ENCODE measurements around the gene RTBDN. TPM values are rescaled to one million over a fixed set of nuclear protein-coding genes. Genes with fewer than 3 reads are reported as not detected.

RTBDN gene
- total RNA-seq, 4 donors from 2014 or later, result not detected

DNA sequence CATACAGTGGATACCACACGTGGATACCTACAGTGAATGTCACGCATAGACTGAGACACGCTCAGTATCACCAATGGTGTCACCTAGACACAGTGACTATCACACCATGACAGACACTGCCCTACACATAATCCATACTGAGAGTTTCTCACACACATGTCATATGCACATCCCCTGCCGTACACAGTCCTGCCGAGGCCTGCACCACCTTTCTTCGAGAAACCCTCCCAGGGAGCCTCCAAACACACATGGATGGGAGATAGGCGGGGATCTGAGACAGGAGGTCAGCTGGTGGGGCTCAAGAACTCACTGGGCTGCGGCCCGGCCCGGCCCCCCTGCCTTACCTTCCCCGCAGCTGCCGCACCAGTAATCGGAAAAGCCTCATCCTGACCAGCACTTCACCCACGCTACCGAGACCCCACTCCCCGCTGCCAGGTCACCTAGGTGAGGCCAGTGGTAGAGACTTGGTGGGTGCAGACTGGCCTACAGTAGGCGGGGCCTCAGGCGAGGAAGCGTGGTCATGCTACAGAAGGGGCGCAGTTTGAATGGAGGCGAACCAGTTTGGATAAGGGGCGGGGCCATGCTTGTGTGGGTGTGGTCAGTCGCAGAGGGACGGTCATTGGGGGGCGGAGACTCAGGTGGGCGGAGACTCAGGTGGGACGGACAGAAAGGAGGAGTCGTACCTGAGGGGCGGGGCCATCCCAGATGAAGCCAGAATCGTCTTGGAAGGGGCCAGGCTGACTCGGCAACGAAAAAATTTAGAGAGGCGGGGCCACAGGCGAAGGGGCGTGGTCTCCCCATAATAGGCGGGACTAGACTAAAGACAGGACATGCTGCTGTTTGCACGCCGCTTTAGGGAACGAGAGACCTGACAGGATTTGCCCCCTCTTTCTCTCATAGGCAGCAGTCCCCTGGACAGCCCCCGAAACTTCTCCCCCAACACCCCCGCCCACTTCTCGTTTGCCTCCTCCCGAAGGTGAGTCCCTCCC lies 6.0 kb upstream of the RTBDN start:
- peak; percentile 47 for DNase-seq (ENCODE audit: low spot score)
- TF ChIP-seq, protein P1, sequence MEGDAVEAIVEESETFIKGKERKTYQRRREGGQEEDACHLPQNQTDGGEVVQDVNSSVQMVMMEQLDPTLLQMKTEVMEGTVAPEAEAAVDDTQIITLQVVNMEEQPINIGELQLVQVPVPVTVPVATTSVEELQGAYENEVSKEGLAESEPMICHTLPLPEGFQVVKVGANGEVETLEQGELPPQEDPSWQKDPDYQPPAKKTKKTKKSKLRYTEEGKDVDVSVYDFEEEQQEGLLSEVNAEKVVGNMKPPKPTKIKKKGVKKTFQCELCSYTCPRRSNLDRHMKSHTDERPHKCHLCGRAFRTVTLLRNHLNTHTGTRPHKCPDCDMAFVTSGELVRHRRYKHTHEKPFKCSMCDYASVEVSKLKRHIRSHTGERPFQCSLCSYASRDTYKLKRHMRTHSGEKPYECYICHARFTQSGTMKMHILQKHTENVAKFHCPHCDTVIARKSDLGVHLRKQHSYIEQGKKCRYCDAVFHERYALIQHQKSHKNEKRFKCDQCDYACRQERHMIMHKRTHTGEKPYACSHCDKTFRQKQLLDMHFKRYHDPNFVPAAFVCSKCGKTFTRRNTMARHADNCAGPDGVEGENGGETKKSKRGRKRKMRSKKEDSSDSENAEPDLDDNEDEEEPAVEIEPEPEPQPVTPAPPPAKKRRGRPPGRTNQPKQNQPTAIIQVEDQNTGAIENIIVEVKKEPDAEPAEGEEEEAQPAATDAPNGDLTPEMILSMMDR (IDR thresholded peaks at IDR 0.05), result no peak
- peak; percentile 11 for ATAC-seq (ENCODE audit: low FRiP score)

DNA sequence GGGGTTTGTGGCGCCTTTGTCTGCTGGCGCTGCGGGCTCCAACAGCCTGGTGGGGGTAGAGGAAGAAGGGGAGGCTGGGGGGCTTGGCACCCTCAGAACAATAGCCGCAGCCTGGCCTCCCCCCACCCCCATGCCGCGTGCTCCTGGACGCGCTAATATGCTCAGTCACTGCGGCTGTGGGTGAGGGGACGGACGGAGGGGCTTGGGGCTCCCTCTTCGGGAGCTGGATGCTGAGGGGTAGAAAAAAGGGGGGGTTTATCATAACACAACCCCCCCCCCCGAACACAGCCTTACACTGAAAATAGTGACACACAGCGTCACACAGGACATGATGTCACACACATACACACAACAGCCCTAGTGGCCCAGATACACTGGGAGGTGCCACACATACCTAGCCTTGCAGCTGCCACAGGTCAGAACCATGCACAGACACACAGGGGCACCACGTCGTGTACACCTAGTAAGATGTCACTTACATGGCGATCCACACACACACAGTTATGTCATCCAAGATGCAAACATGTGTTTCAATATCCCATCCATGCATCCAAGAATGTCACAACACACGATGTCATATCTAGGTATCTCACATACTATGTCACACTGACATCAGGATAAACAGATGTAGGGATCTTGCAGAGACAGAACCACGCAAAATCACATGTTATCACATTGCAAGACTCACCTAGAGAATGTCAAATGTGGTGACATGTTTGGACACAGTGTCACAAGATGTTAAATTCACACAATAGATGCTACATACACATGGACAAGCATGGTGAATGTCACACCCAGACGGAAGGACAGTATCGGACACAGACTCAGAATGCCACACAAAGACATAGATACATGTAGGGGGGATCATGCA lies 4.7 kb upstream of the RTBDN start:
- ATAC-seq (ENCODE audit: low FRiP score) (no peak), DNase-seq (ENCODE audit: low spot score) (no peak)
- TF ChIP-seq, protein P1 (IDR thresholded peaks at IDR 0.05), result no peak

DNA sequence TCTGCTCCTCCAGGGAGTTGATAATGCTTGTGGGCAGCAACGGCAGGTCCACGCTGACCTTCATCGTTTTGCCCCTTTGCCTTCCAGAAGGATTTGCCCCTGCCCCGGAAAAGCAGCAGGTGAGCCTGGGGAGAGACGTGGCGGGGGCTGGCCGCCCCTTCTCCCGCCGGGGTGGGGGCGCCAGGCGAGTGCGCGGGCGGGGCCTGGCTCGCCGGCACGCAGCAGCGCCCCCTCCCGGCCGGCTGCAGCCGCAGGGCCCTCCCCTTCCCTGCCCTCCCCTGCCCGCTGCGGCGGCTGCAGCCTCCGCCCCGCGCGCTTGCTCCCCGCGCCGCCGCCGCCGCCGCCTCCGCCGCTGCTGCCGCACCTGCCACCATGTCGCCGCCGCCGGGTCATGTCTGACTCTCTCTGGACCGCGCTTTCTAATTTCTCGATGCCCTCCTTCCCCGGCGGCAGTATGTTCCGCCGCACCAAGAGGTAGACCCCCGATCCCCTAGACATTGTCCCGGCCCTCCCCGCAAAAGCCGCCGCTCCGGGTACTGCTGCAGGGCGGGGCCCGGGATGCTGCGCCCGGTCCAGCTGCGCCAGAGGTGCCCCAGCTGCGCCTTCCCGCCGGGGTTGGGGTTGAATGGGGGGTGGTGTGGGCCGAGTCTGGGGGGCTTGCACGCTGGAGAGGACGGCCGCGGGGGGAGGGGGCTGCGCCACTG lies 4.0 kb upstream of the RTBDN start, which contains the start of gene MAST1:
MAST1 (plus strand) TSS at position 334 of the 704 bp plus-strand sequence; CDS start at position 392, 58 bp downstream.
- ATAC-seq (ENCODE audit: low FRiP score), result no peak

DNA sequence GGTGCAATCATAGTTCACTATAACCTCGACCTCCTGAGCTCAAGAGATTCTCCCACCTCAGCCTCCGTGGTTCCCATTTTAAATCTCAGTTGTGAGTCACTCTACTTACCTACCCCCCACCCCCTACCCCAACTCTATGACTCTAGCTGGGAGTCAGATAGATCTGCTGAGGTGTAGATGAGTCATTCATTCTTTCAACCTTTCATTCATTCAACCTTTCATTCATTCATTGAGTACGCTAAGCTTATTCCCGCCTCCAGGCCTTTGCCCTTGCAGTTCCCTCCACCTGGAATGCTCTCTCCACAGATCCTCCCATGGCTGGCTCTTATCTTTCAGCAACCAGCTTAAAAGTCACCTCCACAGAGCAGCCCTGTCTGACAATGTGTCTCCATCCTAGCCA lies 2.8 kb upstream of the RTBDN start:
- no peak for ATAC-seq (ENCODE audit: low FRiP score)
- TF ChIP-seq, protein P1 (IDR thresholded peaks at IDR 0.05), result no peak

More for the DNA sequence above, 4.0 kb upstream of the RTBDN start, which contains the start of gene MAST1:
- TF ChIP-seq, protein P1 (IDR thresholded peaks at IDR 0.05), result peak in 1 of 3 donors; percentile 2
- no peak for DNase-seq (ENCODE audit: low spot score)

DNA sequence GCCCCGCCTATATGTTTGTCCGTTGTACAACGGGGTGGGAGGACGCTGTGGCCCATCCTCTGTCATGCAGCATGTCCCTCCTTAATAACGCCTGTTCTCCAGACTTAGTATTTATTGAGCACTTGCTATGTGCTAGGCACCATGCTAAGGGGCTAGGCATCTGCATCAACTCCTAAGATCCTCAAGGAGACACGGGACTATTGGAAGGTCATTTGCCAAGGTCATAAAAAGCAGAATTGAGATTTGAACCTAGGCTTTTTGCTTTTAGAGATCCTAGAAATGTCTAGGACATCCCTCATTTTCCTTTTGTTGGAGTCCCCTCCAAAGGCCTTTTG lies 2.1 kb upstream of the RTBDN start:
- TF ChIP-seq, protein P1 (IDR thresholded peaks at IDR 0.05), result no peak

More for the DNA sequence above, 2.8 kb upstream of the RTBDN start:
- DNase-seq (ENCODE audit: low spot score), result no peak

DNA sequence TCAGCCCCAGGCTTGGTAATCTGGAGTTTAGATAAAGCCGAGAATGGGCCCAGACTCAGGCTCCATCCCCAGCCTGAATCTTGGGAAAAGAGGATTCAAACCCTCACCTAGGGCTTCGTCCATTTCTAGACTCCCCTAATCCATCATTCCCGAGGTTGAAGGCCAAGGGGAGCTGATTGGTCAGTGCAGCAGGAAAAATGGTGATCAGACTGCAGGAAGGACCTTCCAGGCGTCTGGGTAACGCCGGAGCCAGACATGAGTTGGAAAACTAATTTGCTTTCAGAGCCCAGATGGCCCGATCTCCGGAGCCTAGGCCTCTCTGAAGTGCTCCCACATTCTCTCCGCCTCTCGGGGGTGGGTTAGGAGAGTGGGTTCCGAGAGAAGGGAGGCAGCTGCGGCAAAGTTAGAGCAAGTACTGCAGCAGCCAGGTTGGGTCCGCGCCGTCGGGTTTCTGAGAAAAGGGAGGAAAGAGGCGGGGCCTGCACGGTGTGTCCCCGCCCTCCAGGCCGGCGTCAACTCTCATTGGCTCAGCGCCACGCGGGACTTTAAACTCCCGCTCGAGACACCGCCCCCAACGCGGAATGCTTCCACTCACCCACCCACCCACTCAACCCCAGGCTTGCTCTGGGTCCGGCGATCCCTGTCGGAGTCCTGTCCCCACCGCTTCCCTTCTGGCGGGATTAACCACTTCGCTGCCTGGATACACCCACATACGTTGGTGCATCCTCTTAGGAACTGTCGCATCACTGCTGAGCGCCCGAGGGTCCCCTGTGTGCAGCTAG lies 788 bp upstream of the RTBDN start:
- no peak for DNase-seq (ENCODE audit: low spot score)
- TF ChIP-seq, protein P1 (IDR thresholded peaks at IDR 0.05), result no peak
- no peak for ATAC-seq (ENCODE audit: low FRiP score)

More for the DNA sequence above, 2.1 kb upstream of the RTBDN start:
- DNase-seq (ENCODE audit: low spot score), result no peak
- no peak for ATAC-seq (ENCODE audit: low FRiP score)

Measured in omental fat pad (tissue), 4 donors.